NCI-H774 (cell line): ENCODE measurements around the gene JSRP1.
"Not testable (repeated sequence)": the region's sequence is repeated elsewhere in the genome, so short reads cannot be mapped to it uniquely, and the experiment has no call there.

ENCODE experiments used
- DNase-seq: peaks from one replicate; lab custom pipeline; 2025; lab: John Stamatoyannopoulos, UW

JSRP1 gene

GRCh38 chr19:2282062-2282861 is 26.0 kb upstream of the JSRP1 start, which contains the start of gene PEAK3:
PEAK3 (minus strand) TSS chr19:2282175; CDS start chr19:2280931, 1,244 bp downstream.
- no peak for DNase-seq

- DNase-seq, result not testable (repeated sequence)
Measured at GRCh38 chr19:2281265-2282061, 25.2 kb upstream of the JSRP1 start.

GRCh38 chr19:2280633-2281264 is 24.5 kb upstream of the JSRP1 start:
- DNase-seq, result no peak

- DNase-seq, result no peak
Measured at GRCh38 chr19:2278459-2279158, 22.4 kb upstream of the JSRP1 start.

DNA sequence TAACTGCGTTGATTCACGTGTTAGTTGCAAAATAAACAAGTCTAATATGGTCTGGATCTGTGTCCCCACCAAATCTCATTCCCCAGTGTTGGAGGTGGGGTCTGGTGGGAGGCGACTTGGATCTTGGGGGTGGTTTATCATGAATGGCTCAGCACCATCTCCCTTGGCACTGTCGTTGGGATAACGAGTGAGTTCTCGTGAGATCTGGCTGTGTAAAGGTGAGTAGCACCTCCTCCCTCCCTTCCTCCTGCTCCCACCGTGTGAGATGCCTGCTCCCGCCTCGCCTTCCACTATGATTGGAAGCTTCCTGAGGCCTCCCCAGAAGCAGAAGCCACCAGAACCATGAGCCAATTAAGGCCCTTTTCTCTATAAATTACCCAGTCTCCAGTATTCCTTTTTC is 20.9 kb upstream of the JSRP1 start:
- no peak for DNase-seq

GRCh38 chr19:2276429-2276986 is 20.3 kb upstream of the JSRP1 start:
- DNase-seq, result no peak

DNA sequence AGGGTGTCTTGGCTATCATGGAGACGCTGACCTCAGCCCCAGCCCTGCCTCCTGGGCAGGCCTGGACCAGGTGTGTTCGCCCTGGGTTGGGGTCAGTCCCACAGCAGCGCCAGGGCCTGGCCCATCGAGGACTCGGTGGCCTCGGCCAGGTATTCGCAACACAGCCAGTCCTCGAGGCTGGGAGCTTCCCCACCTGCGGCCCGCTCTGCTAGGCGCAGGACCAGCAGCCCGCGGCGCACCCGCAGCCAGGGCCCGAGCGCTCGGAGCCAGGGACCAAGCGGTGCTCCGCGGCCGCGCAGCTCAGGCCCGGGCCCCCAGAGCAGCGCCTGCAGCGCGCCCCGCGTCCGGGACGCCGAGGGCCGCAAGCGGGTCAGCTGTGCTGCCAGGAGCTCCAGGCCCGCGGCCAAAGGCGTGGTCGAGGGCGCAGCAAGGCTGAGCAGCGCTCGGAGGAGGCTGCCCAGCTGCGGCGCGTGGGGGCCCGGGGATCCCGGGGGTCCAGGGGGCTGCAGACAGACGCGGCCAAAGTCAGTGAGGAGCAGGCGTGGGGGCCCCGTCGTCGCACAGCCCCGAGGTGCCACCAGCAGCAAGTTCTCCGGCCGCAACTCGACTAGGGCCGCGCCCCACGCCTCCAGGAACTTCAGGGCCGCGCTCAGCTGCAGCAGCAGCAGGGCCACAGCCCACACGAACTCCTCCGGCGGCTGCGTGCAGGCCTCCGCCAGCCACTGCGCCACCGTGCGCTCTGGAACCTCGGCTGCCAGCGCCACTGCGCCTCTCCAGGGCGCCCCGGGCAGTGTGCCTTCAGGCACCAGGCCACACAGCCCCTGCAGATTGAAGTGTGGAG is 19.6 kb upstream of the JSRP1 start:
- no peak for DNase-seq

GRCh38 chr19:2274931-2275535 is 18.8 kb upstream of the JSRP1 start:
- DNase-seq, result peak; percentile 10

- no peak for DNase-seq
Measured at GRCh38 chr19:2274185-2274711, 18.0 kb upstream of the JSRP1 start.

DNA sequence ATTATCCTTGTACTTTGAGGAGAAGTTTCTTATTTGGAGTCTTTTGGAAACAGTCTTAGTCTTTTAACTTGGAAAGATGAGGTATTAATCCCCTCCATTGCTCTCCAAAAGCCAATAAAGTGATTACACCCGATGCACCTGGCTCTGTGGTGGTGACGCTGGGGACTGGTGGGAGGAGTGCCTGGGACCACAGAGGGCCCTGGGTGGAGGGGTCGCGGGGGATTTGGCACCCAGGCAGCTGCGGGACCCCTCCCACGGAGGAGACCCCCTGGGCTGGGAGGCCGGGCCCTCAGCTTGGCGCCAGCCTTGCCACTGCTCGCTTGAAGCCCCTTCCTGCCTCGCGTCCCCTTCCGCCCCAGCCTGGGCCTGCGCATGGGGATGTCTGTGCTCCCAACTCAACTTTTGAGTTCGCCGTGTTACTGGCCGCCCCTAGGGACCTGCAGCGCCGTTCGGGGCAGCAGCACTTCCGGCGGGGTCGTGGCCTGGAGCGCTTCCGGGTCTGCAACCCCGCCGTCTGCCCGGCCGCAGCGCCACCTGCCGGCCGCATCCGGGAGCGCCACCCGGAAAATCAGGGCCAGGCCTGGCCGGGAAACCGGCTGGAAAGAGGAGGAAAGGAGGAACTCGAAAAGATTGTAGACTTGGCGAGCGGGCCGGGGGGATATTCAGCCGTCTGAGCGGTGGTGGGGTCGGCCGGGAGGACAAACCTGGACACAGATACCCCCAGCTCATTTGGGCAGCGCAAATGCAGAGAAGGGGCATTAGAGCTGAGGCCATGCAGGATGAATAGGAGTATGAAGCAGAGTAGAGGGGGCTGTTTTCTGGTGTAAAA is 17.4 kb upstream of the JSRP1 start:
- peak; percentile 74 for DNase-seq

DNA sequence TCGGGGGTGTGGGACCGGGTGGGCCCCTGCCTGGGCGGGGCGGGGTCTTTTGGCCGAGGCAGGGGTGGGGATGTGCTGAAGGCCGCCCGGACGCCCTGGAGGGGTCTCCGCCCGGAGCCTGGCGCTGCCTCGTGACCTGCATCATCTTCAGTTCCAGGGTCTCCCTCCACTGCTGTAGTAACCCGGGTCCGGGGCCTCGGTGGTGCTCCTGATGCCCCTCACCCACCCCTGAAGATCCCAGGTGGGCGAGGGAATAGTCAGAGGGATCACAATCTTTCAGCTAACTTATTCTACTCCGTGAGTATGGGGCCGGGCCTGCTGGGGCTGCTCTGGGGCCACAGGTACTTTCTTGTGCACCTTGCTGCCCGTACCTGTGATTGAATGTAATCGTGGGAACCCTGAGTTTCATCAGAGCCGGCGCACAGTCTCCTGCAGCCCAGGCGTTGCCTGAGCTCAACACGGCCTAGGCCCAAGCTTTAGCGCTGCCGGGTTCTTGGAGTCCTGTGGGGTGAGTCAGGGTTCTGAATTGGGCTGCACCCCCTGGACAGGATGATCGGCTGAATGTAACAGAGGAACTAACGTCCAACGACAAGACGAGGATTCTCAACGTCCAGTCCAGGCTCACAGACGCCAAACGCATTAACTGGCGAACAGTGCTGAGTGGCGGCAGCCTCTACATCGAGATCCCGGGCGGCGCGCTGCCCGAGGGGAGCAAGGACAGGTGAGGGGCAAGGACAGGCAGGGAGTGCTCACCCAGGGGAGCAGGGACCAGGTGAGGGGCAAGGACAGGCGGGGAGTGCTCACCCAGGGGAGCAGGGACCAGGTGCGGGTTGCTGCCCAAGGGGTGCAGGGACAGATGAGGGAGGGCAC is 15.3 kb upstream of the JSRP1 start:
- DNase-seq, result no peak

- peak; percentile 65 for DNase-seq
Measured at GRCh38 chr19:2270423-2271233, 14.4 kb upstream of the JSRP1 start.

- no peak for DNase-seq
Measured at GRCh38 chr19:2270157-2270422, 13.9 kb upstream of the JSRP1 start.

- peak; percentile 92 for DNase-seq
Measured at GRCh38 chr19:2269244-2270156, 13.3 kb upstream of the JSRP1 start.

DNA sequence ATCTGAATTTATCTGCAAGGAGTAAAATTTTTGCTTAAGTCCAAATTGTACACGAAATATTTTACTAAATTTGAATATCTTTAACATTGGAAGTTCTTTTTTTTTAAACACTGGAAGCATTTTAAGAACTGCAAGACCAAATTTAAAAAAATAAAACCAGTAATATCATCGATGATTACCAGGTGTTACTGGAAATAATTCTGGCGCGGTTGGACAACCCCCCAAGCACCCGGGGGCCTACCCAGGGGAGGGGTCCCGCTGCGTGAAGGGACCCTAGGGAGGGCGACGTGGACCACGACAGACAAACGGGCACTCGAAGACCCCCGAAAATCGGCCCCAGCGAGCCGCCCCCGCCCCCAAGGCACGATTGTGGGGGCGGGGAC is 12.6 kb upstream of the JSRP1 start:
- DNase-seq, result no peak

DNA sequence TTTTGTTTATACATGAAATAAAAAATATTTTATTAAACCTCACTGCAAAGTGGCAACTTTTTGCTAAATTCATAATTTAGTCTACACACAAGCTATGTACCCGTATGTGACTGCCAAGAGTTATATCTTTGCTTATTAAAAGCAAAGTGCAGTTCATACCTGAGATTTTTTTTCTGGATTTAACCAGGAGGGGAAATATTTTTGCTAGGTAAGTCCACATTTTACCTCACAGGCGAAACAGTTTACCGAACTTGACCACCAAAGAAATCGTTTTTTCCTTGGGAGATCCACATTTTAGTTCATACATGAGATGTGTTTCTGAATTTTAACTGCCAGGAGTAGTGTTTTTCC is 12.2 kb upstream of the JSRP1 start:
- no peak for DNase-seq
